Keratinocyte (primary cell): ENCODE measurements around the gene CDH12.

ENCODE experiments used
- CTCF ChIP-seq, 3 experiments: IDR thresholded peaks in 1 of 3; conservative IDR thresholded peaks in 1 of 3; optimal IDR thresholded peaks in 1 of 3; 2 replicates in 2 of 3; 3 replicates in 1 of 3; pipeline versions ENCODE3 to v1.5.1; 2011; ENCODE audit warnings: low read length in 3 of 3, mild to moderate bottlenecking in 3 of 3, moderate library complexity in 2 of 3, control low read depth in 1 of 3, inconsistent platforms in 1 of 3; ENCODE audit not compliant: insufficient read depth in 2 of 3; ENCODE audit errors: extremely low read depth in 1 of 3
- EZH2 ChIP-seq: IDR thresholded peaks from one replicate; pipeline ENCODE4 v1.6.1; 2012; ENCODE audit warnings: inconsistent platforms, mild to moderate bottlenecking, low read length, moderate library complexity

GRCh38 chr5:22590677-22591268 is 262.4 kb downstream of the CDH12 start:
- TF ChIP-seq CTCF (optimal IDR thresholded peaks at IDR 0.05 in 1 of 3, IDR thresholded peaks at IDR 0.05 in 1 of 3, conservative IDR thresholded peaks at IDR 0.05 in 1 of 3; ENCODE audit: extremely low read depth in 1 of 3, insufficient read depth in 2 of 3, low read length in 3 of 3) = no peak
- no peak for TF ChIP-seq EZH2
